CD4-positive, alpha-beta T cell treated with Interleukin-17A for 1 hour (primary cell): ENCODE results near the gene DYNLT2B.
"Not testable (repeated sequence)": the region's sequence is repeated elsewhere in the genome, so short reads cannot be mapped to it uniquely, and the experiment has no call there.

Experiments used
- DNase-seq: peaks from one replicate; pipeline ENCODE4 v3.0.0-alpha.2; 2020

DYNLT2B gene

DNA sequence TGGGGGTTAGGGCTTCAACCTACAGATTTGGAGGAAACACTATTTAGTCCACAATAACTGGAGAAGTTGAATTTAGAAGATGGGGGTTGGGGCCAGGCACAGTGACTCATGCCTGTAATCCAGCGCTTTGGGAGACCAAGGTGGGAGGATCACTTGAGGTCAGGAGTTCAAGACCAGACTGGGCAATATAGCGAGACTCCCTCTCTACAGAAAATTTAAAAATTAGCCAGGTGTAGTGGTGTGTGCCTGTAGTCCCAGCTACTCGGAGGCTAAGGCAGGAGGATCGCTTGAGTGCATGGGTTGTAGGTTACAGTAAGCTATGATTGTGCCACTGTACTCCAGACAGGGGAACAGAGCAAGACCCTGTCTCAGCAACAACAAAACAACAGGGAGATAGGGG lies 5.0 kb upstream of the DYNLT2B start:
- no peak for DNase-seq

DNA sequence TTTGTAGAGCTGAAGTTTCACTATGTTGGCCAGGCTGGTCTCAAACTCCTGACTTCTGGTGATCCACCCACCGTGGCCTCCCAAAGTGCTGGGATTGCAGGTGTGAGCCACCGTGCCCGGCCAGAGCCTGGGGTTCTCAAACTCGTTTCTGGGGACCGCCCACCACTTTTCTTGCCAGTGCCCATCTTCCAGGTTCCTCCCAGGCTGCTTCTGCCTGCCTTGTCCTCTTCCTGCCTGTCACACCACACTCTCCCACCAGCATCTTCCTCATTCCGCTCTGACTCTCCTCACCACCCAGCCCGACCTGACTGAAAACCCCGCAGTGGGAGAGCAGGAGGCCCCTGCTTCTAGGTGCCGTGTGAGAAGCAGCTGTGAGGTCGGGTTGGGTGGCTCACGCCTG lies 3.1 kb upstream of the DYNLT2B start:
- no peak for DNase-seq

DNA sequence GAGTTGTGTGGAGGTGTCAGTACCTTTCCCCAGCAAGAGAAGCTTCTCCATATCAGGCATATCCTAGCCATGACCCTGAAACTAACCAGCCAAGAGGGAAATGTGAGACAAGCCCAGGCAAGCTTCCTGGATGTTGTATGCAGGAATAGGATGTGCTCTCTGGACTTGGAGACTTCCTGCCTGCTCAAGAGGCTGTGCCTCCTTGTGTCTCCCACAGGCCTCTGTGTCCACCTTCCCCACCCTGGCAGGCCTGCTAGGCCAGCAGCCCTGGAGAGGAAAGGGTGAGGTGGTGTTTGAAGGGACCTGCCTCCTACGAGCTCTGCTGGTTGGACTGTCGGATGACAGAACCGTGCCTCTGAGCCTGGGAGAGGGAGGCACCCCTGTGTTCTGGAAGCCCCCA lies 2.1 kb upstream of the DYNLT2B start:
- DNase-seq = no peak

DNA sequence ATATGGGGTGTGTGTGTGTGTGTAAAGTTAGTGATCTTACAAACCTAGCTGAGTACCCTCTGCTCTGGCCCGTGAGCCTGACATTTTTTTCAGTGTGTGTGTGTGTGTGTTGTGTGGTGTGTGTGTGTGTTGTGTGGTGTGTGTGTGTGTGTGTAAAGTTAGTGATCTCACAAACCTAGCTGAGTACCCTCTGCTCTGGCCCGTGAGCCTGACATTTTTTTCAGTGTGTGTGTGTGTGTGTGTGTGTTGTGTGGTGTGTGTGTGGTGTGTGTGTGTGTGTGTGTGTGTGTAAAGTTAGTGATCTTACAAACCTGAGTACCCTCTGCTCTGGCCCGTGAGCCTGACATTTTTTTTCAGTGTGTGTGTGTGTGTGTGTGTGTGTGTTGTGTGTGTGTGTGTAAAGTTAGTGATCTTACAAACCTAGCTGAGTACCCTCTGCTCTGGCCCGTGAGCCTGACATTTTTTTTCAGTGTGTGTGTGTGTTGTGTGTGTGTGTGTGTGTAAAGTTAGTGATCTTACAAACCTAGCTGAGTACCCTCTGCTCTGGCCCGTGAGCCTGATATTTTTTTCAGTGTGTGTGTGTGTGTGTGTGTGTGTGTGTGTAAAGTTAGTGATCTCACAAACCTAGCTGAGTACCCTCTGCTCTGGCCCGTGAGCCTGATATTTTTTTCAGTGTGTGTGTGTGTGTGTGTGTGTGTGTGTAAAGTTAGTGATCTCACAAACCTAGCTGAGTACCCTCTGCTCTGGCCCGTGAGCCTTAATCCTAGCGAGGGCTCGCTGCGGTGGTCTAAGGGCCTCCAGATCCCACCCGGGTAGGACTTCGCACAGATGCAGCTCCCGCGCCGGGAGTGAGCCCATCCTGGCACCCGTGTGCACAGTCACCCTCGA lies 997 bp downstream of the DYNLT2B start:
- not testable (repeated sequence) for DNase-seq

DNA sequence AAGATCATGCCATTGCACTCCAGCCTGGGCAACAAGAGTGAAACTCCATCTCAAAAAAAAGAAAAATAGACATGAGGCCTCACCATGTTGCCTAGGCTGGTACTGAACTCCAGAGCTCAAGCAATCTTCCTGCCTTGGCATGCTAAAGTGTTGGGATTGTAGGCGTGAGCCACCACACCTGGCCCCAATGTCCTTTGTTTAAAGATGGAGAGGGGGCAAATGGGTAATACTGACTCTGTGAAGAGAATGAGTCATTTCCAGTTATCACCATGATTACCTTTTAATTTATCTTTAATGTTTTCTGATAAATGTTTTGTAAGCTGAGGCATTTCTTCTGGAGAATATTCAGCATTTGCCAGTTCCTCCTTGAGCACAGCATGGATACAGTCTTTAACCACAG lies 2.2 kb downstream of the DYNLT2B start:
- DNase-seq = no peak

DNA sequence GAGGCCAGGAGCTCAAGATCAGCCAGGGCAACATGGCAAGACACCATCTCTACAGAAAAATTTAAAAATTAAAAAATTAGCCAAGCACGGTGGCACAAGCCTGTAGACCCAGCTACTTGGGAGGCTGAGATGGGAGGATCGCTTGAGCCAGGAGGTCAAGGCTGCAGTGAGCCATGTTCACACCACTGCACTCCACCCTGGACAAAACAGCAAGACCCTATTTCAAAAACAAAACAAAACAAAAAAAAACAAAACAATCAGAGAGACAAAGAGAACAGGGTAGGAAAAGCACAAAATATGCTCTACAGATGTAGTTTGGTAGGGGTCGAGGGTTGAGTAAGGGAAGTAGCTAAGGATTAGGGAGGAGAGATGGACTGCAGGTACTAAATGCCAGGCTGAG lies 3.4 kb downstream of the DYNLT2B start:
- DNase-seq = no peak

DNA sequence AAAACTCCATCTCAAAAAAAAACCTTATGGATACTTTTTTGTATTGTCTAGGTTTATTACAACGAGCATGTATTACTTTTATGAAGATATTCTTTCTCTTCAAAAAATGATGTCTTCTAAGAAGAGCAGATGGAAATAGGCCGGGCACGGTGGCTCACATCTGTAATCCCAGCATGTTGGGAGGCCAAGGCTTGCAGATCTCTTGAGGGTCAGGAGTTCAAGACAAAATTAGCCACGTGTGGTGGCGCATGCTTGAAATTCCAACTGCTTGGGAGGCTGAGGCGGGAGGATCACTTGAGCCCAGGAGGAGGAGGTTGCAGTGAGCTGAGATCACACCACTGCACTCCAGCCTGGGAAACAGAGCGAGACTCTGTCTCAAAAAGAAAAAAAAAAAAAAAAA lies 4.0 kb downstream of the DYNLT2B start:
- not testable (repeated sequence) for DNase-seq

DNA sequence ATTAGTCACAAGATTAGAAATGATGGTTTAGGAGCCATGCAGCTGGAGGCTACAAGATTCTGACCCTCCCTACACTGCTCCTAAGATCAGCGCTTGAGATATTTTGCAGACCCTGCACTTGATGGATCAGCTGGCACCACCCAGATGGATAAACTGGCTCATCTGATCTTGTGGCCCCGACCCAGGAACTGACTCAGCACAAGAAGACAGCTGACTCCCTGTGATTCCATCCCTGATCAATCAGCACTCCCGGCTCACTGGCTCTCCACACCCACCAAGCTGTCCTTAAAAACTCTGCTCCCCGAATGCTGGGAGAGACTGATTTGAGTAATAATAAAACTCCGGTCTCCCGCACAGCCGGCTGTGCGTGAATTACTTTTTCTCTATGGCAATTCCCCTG lies 15.1 kb downstream of the DYNLT2B start:
- not testable (repeated sequence) for DNase-seq

DNA sequence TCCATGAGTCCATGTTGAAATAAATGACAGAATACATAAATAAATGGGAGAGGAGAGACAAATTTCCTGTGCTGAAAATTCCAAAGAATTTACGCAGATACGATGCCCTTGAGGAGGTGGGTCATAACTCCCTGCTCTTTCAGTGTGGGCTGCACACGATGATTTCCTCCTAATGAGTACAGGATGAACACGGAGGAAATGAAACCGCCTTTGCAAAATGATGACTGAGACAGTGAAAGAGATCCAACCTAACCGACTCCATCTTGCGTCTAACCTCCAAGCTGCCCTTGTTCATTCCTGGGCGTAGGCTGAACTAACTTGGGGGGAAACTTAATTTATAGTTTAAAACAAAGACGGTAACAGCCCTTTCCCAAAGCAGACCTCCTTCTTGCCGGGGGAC lies 15.5 kb downstream of the DYNLT2B start:
- DNase-seq = not testable (repeated sequence)

DNA sequence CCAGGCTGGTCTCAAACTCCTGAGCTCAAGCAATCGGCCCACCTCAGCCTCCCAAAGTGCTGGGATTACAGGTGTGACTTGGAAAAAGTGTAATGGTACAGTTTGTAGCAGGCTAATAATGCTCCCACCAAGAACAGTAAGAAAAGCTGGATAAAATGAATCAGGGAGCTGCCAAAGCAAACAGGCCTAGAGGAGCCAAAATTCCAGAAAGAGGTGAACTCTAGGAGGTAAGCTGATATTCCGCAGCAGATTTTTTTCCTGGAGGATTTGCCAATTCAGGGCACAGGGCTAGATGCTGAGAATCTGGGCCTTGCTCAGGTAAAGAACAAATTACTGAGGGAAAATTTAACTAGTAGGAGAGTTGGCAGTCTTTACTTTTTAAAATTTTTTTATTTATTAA lies 19.5 kb downstream of the DYNLT2B start:
- no peak for DNase-seq

DNA sequence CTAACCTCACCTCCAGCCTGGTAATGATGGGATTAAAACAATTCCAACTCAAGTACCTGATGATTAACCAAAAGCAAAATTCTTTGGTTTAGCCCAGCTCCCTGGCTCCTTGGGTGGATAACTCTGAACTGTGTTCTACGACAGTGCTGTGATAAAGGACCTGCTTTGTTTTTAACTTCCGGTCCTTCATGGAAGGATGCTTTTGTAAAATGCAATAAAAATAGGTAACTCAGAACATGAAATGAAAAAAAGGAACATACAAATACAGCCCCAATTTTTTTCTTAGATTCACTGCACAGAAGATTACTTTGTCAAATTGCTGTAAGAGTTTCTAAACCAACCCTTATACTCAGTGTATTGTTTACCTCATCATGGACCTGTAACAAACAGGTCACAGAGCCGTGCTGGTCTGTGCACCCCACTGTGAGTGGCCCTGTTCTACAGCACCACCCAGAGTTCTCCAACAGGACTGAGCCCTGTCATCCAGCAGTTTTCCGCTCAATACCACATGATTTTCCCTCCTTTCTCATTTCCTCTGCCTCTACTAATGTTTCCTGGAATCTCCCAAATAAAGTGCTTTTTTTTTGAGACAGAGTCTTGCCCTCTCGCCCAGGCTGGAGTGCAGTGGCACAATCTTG lies 25.6 kb downstream of the DYNLT2B start:
- DNase-seq = no peak

DNA sequence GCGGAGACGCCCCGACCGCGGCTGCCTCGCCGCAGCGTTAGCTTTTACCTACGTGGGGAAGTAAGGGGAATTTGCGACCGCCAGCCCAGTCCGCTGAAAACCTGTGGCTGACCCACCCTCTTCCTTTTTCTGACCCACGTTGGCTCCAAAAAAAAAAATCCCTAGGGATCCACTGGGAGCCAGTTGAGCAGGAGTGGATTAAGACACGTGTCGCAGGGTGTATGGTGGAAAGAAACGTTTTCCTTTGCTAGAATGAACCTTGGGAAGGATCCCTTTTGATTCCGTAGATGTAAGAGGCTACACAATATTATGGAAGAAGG lies 29.9 kb downstream of the DYNLT2B start:
- no peak for DNase-seq

DNA sequence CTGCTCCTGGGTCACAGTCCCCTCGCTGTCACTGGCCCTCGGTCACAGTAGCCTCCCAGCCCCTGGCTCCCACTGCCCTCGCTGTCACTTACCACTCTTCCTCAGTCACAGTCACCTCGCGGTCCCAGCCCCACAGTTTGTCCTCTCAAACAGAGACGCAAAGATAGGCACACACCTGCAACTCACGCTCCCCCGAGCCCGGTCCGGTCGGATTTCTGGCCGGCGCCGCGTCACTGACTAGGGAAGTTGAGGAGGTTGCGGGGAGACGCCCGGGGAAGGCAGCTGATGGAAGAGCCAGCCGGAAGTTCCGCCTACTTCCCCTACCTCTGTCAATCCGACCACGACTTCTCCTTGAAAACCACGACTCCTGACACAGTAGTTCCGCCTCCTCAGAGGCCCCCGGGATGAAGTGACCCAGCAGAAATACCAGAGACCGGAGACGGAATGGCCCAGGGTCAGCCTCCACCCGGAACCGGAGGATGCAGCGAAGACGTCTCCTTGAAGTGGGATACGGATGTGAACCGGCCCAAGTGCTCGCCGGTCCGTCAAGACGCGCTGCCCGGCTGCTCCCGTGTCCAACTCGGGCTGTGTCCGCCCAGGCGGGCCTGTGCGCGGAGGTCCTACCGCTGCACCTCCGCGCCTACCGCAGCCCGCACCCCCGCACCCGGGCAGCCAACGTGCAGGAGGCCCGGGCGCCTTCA lies 30.4 kb downstream of the DYNLT2B start, which contains the start of gene PCYT1A:
TSS of gene PCYT1A (minus strand) at position 287 of the 701 bp plus-strand sequence. CDS start 17,195 bp downstream, outside the sequence.
- DNase-seq = peak; percentile 82

DNA sequence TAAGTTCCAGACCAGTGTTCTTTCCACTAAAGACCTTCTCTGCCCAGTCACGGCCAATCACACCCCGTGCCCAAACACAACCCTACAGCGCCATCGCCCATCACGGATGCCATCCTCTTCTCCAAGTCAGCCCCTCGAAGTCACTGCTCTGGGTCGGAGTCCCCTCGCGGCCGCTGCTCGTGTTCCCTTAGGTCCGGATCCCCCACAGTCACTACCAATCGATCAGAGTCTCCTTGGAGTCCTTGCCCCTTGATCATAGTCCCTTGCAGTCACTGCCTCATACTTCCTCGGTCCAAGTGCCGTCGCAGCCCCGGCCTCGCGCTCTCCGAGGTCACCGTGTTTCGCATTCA lies 31.0 kb downstream of the DYNLT2B start:
- peak; percentile 43 for DNase-seq

DNA sequence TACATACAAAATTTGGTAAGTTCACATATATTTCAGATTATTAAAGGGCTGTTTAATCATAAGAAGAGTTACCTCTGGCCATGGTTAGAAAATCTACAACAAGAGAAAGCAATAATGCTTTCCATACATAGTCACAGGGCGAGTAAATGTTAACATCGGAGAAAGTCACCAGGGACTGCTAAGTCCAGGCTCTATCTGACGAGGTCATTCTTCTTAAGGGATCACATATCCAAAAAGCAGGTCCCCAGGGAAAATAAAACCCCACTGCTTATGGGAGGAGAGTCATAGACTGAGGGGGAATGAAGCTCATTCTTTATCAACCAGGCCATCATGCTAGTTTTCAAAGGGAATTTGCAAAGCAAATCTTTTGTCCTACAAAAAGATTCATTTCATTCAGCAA lies 33.6 kb downstream of the DYNLT2B start:
- DNase-seq = no peak

DNA sequence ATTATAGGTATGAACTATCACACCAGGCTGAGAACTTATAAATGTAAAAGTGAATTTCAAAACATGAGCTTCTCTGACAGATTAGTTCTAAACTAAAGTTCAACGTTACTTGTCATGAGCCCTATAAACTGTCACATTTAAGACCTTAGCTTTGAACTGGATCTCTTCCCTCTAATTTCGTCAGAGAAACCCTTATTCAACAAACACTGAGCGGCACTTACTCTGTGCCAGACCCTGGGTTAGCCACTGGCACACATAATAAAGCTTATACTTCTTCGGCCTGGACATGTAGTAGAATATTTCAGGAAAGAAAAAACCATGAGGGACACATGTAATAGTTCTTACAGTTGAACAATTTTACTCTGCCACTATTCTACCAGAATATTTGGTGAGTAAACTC lies 36.1 kb downstream of the DYNLT2B start:
- DNase-seq = no peak

DNA sequence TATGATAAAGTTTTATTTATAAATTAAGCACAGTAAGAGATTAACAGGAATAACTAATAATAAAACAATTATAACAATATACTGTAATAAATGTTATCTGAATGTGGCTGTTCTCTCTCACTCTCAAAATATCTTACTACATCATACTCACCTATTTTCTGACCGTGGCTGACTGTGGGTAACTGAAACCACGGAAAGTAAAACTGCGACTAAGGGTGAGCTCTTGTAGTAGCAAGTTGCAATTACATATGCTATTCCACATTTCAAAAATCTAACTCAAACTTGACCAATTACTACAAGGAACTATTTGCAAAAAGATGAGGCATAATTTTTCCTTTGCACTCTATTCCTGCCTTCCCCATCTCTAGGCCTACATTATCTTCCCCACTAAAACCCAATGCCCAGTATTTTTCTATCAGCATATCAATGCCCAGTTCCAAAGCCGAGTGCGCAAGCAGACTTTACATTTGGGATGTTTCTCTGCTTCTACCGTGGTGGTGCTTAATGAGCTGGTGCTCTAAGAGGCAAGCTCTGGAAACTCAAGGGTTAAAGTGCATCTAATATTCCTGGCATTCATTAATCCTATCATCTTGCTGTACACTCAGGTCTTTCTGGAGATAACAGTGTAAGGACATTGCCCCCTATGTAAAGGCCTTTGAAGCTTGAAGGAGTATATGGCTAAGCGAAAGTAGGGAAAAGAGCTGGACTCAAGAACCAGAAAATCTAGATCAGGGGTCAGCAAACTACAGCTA lies 37.2 kb downstream of the DYNLT2B start:
- DNase-seq = no peak

DNA sequence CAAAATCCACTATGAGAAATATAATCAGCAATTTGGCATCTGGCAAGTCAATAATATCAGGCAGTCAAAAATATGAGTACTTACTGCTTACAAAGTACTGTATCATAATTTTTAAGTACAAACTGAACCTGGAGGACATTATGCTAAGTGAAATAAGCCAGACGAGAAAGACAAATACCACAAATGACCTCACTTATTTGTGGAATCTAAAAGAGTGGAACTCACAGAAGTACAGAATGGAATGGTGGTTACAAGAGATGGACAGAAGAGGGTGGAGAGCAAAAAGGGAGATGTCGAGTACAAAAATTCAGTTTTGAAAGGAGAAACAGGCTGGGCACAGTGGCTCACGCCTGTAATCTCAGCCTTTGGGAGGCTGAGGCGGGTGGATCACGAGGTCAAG lies 42.9 kb downstream of the DYNLT2B start:
- no peak for DNase-seq

DNA sequence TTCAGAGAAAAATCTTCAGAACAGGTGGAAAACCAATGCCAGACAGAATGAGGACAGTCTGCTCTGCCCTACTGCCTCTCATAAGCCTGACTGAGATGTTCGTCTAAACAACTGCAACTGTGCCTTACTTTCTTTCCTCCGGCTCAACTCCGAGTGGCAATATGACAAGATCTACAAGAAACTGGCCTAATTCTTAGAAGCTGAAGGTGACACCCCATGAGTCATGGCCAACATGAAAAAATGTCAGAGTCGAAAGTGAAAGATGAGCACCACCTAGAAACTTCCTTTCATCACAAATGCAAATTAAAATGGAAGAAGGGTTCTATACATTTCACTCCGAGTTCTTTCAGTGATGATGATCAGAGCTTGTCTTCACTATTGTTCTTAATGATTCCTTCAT lies 43.5 kb downstream of the DYNLT2B start:
- DNase-seq = peak; percentile 86

DNA sequence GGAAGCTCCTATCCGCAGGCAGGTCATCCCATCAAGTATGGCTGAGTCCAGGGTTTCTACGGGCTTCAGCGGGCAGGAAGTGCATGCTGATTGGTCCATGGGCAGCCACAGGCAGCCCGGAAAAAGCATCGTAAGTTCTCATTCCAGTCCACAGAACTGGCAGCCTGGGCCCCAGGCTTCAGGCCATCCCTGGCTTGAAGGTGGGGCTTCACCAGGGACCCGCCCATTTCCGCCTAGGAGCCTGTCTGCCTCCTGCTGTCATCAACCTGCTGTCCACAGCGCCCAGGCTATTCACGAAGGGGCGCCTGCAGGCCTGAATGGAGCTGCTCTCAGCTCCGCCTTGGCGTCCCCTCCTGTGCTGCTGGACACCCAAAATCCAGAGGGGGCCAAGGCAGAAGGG lies 44.4 kb downstream of the DYNLT2B start:
- peak; percentile 16 for DNase-seq

DNA sequence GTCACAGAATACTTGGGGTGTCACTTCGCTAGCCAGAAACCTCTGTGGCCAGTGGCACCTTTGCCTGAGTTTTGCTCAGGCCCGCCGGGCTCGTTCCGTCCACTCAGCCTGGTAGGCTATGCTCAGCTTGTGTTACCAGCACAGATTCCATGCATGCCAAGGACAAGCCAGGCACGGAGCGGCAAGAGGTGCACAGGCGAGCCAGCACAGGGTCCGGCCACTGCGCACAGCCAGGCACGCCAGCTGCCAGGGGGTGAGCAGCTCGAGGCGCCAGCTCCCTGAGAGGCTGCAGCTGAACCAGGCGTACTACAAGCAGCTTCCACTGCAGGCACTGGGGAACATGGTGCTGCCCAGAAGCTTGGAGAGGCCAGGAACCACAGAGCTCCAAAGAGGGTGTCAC lies 45.2 kb downstream of the DYNLT2B start:
- no peak for DNase-seq

DNA sequence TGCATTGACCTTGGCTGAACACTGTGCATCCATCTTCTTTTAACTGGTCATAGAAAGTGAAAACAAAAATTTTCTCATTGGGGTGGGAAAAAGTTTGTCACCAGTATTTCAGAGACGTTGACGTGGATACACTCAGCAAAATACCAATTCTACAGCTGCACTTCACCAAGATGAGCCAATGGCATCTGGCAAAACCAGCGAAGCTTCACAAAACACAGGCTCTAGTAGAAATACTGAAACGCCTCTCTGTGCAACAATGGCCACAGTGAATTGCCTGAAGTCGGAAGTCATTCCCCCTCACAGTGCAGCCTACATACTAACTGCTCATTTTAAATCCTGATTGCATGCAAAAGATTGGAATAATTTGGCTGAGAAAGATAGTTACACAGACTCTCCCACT lies 47.5 kb downstream of the DYNLT2B start:
- DNase-seq = no peak
